Measurements from ENCODE around the gene OXER1. TPM values are rescaled to one million over a fixed set of nuclear protein-coding genes. Genes with fewer than 3 reads are reported as not detected.

Gene OXER1
- total RNA-seq, 1 donor from 2014 or later: 1.7 TPM

DNA sequence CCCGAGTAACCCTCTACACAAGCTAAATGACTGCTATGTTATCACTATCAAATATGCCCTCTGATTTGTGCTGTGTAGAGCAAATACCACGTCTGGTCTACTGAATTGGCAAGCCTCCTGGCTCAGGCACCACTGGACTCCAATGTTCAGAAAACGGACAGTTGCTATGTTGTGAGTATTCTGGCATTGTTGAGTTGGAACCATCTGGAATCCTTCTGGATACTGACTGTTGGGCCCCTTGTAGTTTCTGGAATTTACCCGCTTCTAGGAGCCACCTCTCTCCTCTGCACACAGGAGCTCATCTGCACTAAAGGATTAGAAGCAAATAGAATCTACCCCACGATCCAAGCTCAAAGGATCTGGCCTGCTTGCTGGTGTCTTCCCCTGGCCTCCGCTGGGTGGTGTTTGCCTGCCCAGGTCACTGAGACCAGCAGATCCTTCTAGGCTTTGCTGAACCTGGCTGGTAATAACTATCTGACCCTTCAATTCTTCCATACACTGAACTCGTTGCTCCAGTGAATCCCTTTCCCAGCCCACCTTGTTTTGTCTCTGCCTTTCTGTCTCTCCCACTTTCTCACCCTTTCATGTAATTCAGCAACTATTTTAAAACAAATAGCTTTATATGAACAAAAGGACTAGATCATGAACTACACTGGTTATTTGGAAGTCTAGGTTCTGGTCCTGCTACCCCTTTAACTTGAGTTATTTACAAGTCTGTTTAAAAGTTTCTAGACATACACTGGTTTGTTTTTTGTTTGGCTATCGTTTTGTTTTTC, 30.5 kb upstream of the OXER1 start:
- H3K4me1 Mint-ChIP-seq (ENCODE audit: low read depth): peaks cover 53% of the 10 kb centered on the region
- peak overlapping the region; percentile 97 for H3K27ac Mint-ChIP-seq (ENCODE audit: unreplicated experiment)
- no peaks in the 10 kb centered on the region for H3K27me3 Mint-ChIP-seq (ENCODE audit: low read depth)
- TF ChIP-seq CTCF (IDR thresholded peaks at IDR 0.05): peak; percentile 47
- H3K4me3 Mint-ChIP-seq (ENCODE audit: unreplicated experiment): no peak overlapping the region
- H3K9me3 Mint-ChIP-seq (ENCODE audit: low read depth): no peaks in the 10 kb centered on the region
- no peak for DNase-seq (ENCODE audit: low spot score)
- no peaks in the 10 kb centered on the region for H3K36me3 Mint-ChIP-seq (ENCODE audit: low read depth)

DNA sequence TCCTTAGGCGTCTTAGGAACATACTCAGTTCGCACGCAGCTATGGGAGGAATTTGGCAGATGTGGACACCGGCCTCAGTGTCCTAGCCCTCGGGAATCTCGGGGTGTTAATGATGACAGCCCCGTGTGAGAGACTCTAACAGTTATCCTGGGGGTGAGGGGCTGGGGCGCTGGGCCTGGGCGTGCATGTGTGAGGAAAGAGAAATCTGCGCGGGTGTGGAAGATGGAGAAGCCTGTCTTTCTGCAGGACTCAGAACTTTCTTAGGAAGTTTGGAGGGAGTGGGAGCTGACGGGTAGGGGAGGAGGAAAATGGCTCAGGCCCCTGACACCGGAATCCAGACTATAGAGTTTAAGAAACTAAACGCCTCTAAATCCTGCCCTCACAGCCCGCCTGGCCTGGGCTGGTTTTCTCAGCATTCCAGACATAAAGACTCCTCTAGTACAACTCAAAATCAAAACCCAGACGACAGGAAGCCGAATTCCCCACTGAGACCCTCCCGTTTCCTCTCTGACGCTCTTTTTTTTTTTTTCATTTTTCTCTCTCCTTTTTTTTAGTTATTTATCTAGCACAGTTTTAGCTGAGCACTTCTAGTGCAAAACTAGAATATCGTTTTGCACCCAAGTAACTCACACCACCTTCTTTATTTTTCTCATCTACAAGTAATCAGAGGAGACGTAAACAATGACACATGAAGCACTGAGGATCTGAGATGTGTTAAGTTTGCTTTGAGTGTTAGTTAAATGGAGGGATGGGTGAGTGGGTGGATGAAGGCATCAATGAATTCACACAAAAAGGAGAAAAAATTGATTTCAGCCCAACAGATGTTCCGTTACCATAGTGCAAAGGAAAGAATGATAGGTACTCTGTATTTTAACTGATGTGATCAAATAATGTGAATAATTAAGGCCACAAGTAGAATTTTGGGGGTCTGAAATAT, 29.7 kb upstream of the OXER1 start:
- Mint-ChIP-seq H3K9me3 (ENCODE audit: low read depth) (no peaks in the 10 kb centered on the region), H3K27me3 (ENCODE audit: low read depth) (no peaks in the 10 kb centered on the region), H3K36me3 (ENCODE audit: low read depth) (no peaks in the 10 kb centered on the region), H3K4me1 (ENCODE audit: low read depth) (peaks cover 53% of the 10 kb centered on the region), H3K4me3 (ENCODE audit: unreplicated experiment) (peak overlapping the region; percentile 70), H3K27ac (ENCODE audit: unreplicated experiment) (peak overlapping the region; percentile 97)
- no peak for DNase-seq (ENCODE audit: low spot score)
- no peak for TF ChIP-seq CTCF (IDR thresholded peaks at IDR 0.05)

GRCh38 chr2:42792583-42793333, 28.8 kb upstream of the OXER1 start, which contains the start of gene HAAO:
HAAO (minus strand) TSS chr2:42792583; CDS start chr2:42792536, 47 bp downstream.
- no peaks in the 10 kb centered on the region for H3K9me3 Mint-ChIP-seq (ENCODE audit: low read depth)
- peak within 1 kb of the TSS; percentile 97 for H3K27ac Mint-ChIP-seq (ENCODE audit: unreplicated experiment)
- no peak for DNase-seq (ENCODE audit: low spot score)
- peak within 1 kb of the TSS; percentile 70 for H3K4me3 Mint-ChIP-seq (ENCODE audit: unreplicated experiment)
- H3K36me3 Mint-ChIP-seq (ENCODE audit: low read depth): no peaks in the 10 kb centered on the region
- H3K27me3 Mint-ChIP-seq (ENCODE audit: low read depth): no peaks in the 10 kb centered on the region
- peaks cover 53% of the 10 kb centered on the region for H3K4me1 Mint-ChIP-seq (ENCODE audit: low read depth)
- TF ChIP-seq CTCF (IDR thresholded peaks at IDR 0.05): peak; percentile 59

- no peaks in the 10 kb centered on the region for H3K9me3 Mint-ChIP-seq (ENCODE audit: low read depth)
- no peaks in the 10 kb centered on the region for H3K36me3 Mint-ChIP-seq (ENCODE audit: low read depth)
- H3K4me3 Mint-ChIP-seq (ENCODE audit: unreplicated experiment): peak overlapping the region; percentile 70
- H3K4me1 Mint-ChIP-seq (ENCODE audit: low read depth): peaks cover 53% of the 10 kb centered on the region
- H3K27me3 Mint-ChIP-seq (ENCODE audit: low read depth): no peaks in the 10 kb centered on the region
- H3K27ac Mint-ChIP-seq (ENCODE audit: unreplicated experiment): peak overlapping the region; percentile 89
- TF ChIP-seq CTCF (IDR thresholded peaks at IDR 0.05): no peak
- no peak for DNase-seq (ENCODE audit: low spot score)
These were observed 28.2 kb upstream of the OXER1 start for GRCh38 chr2:42792087-42792582.

Data from chondrocyte (in vitro differentiated cells).